HCT116 (cell line): Measurements from ENCODE around the gene NELL1.

Source experiments
- ATF3 ChIP-seq: IDR thresholded peaks from 2 replicates; pipeline ENCODE4 v1.6.1; 2012
- CEBPB ChIP-seq: IDR thresholded peaks from 2 replicates; pipeline ENCODE4 v1.6.1; 2012; ENCODE audit warnings: low read depth
- CTCF ChIP-seq, 3 experiments: fragments of 200-600 bp in 1 of 3; sonication (generic) in 1 of 3; IDR thresholded peaks in 2 of 3; conservative IDR thresholded peaks in 1 of 3; 2 replicates each; pipeline ENCODE4 v1.5.1; 2012 to 2017; ENCODE audit warnings: low read depth in 2 of 3, low read length in 2 of 3, antibody characterized with exemption in 1 of 3, borderline replicate concordance in 1 of 3, control low read depth in 1 of 3, mild to moderate bottlenecking in 1 of 3, mixed read lengths in 1 of 3, mixed run types in 1 of 3, moderate library complexity in 1 of 3; ENCODE audit not compliant: insufficient read depth in 1 of 3
- EZH2 ChIP-seq: fragments of 200-600 bp; sonication (generic); IDR thresholded peaks from 2 replicates; pipeline ENCODE4 v1.6.1; 2017; ENCODE audit warnings: antibody characterized with exemption, mixed run types
- JUND ChIP-seq: IDR thresholded peaks from 2 replicates; pipeline ENCODE4 v1.6.1; 2012
- MAX ChIP-seq: IDR thresholded peaks from 2 replicates; pipeline ENCODE4 v1.6.1; 2012
- POLR2A ChIP-seq: IDR thresholded peaks from 2 replicates; pipeline ENCODE4 v1.7.0; 2011; ENCODE audit warnings: borderline replicate concordance; ENCODE audit not compliant: insufficient read depth, insufficient read length; ENCODE audit errors: extremely low read depth
- POLR2AphosphoS5 ChIP-seq: IDR thresholded peaks from 2 replicates; pipeline ENCODE4 v1.6.1; 2011; ENCODE audit warnings: mild to moderate bottlenecking, low read depth, low read length, moderate library complexity
- RAD21 ChIP-seq: IDR thresholded peaks from 2 replicates; pipeline ENCODE4 v1.6.1; 2012; ENCODE audit warnings: low read depth, mild to moderate bottlenecking
- SRF ChIP-seq: IDR thresholded peaks from 2 replicates; pipeline ENCODE4 v1.6.1; 2012; ENCODE audit warnings: low read depth
- YY1 ChIP-seq: IDR thresholded peaks from 2 replicates; pipeline ENCODE4 v1.6.1; 2011; ENCODE audit warnings: low read length, low read depth, moderate library complexity, mild to moderate bottlenecking; ENCODE audit not compliant: insufficient replicate concordance; ENCODE audit errors: extremely low read depth

GRCh38 chr11:21567645-21568290 is 898.4 kb downstream of the NELL1 start:
- no peak for TF ChIP-seq ATF3
- no peak for TF ChIP-seq CTCF (IDR thresholded peaks at IDR 0.05 in 2 of 3, conservative IDR thresholded peaks at IDR 0.05 in 1 of 3; ENCODE audit: borderline replicate concordance in 1 of 3, insufficient read depth in 1 of 3, low read depth in 2 of 3, low read length in 2 of 3)
- no peak for TF ChIP-seq POLR2AphosphoS5
- TF ChIP-seq YY1, result no peak
- TF ChIP-seq SRF, result no peak
- no peak for TF ChIP-seq MAX
- no peak for TF ChIP-seq JUND
- TF ChIP-seq POLR2A, result no peak
- TF ChIP-seq RAD21, result no peak
- TF ChIP-seq CEBPB, result no peak
- no peak for TF ChIP-seq EZH2
